GM12878 (cell line): ENCODE measurements around the gene C10orf105. TPM values are rescaled to one million over a fixed set of nuclear protein-coding genes. Genes with fewer than 3 reads are reported as not detected.

Experiments
- ATAC-seq: fragments of 200-7000 bp; cut with Tn5 transposase; 3 replicates; pipeline ENCODE4 v1.9.1; 2020; ENCODE audit warnings: mild to moderate bottlenecking, moderate library complexity
- BruUV-seq: library from RNA; stranded (reverse); fragments of 400-500 nt; replicated peaks from 2 replicates; lab custom pipeline; 2021; lab: Mats Ljungman, UMichigan
- CTCF ChIA-PET: fragments of 300-600 bp; sonication (Branson Sonifier 250); formaldehyde crosslinking; extraction: SDS; loops from one replicate; lab custom pipeline; 2021; ENCODE audit warnings: inconsistent platforms; lab: Yijun Ruan, JAX
- POLR2A ChIA-PET: fragments of 350-600 bp; formaldehyde crosslinking; extraction: SDS; loops from one replicate; lab custom pipeline; 2021; ENCODE audit warnings: inconsistent platforms; lab: Charles Lee
- RAD21 ChIA-PET: fragments of 300-600 bp; sonication (Branson Sonifier 250); formaldehyde crosslinking; loops from one replicate; lab custom pipeline; 2023; ENCODE audit warnings: antibody characterized with exemption; ENCODE audit not compliant: unreplicated experiment; lab: Charles Lee
- SMC1A ChIA-PET: fragments of 300-600 bp; sonication (Branson Sonifier 250); formaldehyde crosslinking; loops from one replicate; lab custom pipeline; 2023; ENCODE audit not compliant: unreplicated experiment, uncharacterized antibody; lab: Charles Lee
- DNase-seq: peaks from one replicate; pipeline ENCODE4 v3.0.0-alpha.2; 2011; ENCODE audit warnings: low read depth, low spot score
- FAIRE-seq: peaks from 3 replicates; lab custom pipeline; 2011; peaks lifted over from hg19 to GRCh38; lab: Jason Lieb, UNC
- H2AFZ ChIP-seq: 2 replicates; pipeline ENCODE4 v1.6.0; 2011; ENCODE audit warnings: low read depth, low read length, control low read depth; ENCODE audit not compliant: control insufficient read depth
- H3K27ac ChIP-seq: 2 replicates; pipeline ENCODE4 v1.5.1; 2011; ENCODE audit warnings: control low read depth; ENCODE audit not compliant: control insufficient read depth, insufficient read depth
- H3K27me3 ChIP-seq, 2 experiments: replicated peaks in 1 of 2; 2 replicates each; pipeline versions ENCODE4 v1.6.0 to v1.6.1; 2011; ENCODE audit warnings: low read length in 1 of 2; ENCODE audit not compliant: control insufficient read depth in 2 of 2, insufficient read depth in 2 of 2
- H3K36me3 ChIP-seq, 2 experiments: 2 replicates each; pipeline ENCODE4 v1.5.1; 2011; ENCODE audit warnings: low read length in 1 of 2; ENCODE audit not compliant: control insufficient read depth in 2 of 2, insufficient read depth in 2 of 2
- H3K4me1 ChIP-seq: 2 replicates; pipeline ENCODE4 v1.6.1; 2011; ENCODE audit warnings: mild to moderate bottlenecking, low read length, moderate library complexity, mixed read lengths; ENCODE audit not compliant: control insufficient read depth, insufficient read depth
- H3K4me2 ChIP-seq: 2 replicates; pipeline ENCODE4 v1.6.0; 2011; ENCODE audit warnings: control low read depth; ENCODE audit not compliant: control insufficient read depth, insufficient read depth
- H3K4me3 ChIP-seq: fragments of 200-600 bp; sonication (generic); 2 replicates; pipeline ENCODE4 v1.5.1; 2016
- H3K79me2 ChIP-seq: 2 replicates; pipeline ENCODE4 v1.6.0; 2011; ENCODE audit warnings: low read length; ENCODE audit not compliant: control insufficient read depth, insufficient read depth
- H3K9ac ChIP-seq: 2 replicates; pipeline ENCODE4 v1.8.0; 2011; ENCODE audit warnings: low read length, control low read depth, mixed read lengths; ENCODE audit not compliant: control insufficient read depth, insufficient read depth
- H3K9me3 ChIP-seq: replicated peaks from 3 replicates; pipeline ENCODE4 v1.5.1; 2011; ENCODE audit warnings: mild to moderate bottlenecking, low read length; ENCODE audit not compliant: control insufficient read depth, insufficient read depth
- H4K20me1 ChIP-seq: 2 replicates; pipeline ENCODE4 v1.6.0; 2011; ENCODE audit not compliant: control insufficient read depth, insufficient read depth
- ATF7 ChIP-seq: fragments of 450-650 bp; IDR thresholded peaks from 2 replicates; pipeline ENCODE4 v1.6.1; 2016; ENCODE audit warnings: low read depth, mild to moderate bottlenecking
- EED ChIP-seq: sonication (generic); IDR thresholded peaks from 2 replicates; pipeline ENCODE4 v1.6.1; 2016; ENCODE audit warnings: antibody characterized with exemption, low read depth
- EP300 ChIP-seq, 2 experiments: fragments of 150-350 bp in 1 of 2; IDR thresholded peaks; 2 replicates each; pipeline ENCODE4 v1.6.1; 2011 to 2012; ENCODE audit warnings: low read depth in 2 of 2, low read length in 2 of 2, borderline replicate concordance in 1 of 2, improper control_type of control experiment in 1 of 2, inconsistent platforms in 1 of 2; ENCODE audit not compliant: control insufficient read depth in 1 of 2
- HDAC2 ChIP-seq: fragments of 200-600 bp; sonication (generic); IDR thresholded peaks from 2 replicates; pipeline ENCODE4 v1.6.1; 2017
- HDGF ChIP-seq: fragments of 450-650 bp; IDR thresholded peaks from 2 replicates; pipeline ENCODE4 v1.6.1; 2016; ENCODE audit warnings: antibody characterized with exemption
- PML ChIP-seq: IDR thresholded peaks from 2 replicates; pipeline ENCODE4 v1.6.1; 2012; ENCODE audit warnings: low read length, inconsistent platforms
- POU2F2 ChIP-seq: IDR thresholded peaks from 3 replicates; pipeline ENCODE4 v1.6.1; 2011; ENCODE audit warnings: low read depth, mild to moderate bottlenecking, low read length, borderline replicate concordance
- SIN3A ChIP-seq: IDR thresholded peaks from 2 replicates; pipeline ENCODE4 v1.6.1; 2012; ENCODE audit warnings: low read depth, low read length, improper control_type of control experiment
- SREBF2 ChIP-seq: IDR thresholded peaks from 2 replicates; pipeline ENCODE4 v1.6.1; 2012; ENCODE audit warnings: mild to moderate bottlenecking, low read length
- TCF3 ChIP-seq: IDR thresholded peaks from 2 replicates; pipeline ENCODE4 v1.6.1; 2012; ENCODE audit warnings: low read depth, mild to moderate bottlenecking, low read length, borderline replicate concordance; ENCODE audit not compliant: insufficient read depth
- WGBS: methylation state at CpG from one replicate; pipeline ENCODE4 v1.1.6; 2016; ENCODE audit warnings: low lambda C conversion rate; ENCODE audit not compliant: insufficient replicate concordance, insufficient coverage; ENCODE audit errors: missing lambda C conversion rate; 5-methylcytosine and 5-hydroxymethylcytosine counted together
- in situ Hi-C: fragments of 300-500 bp; cut with MboI; formaldehyde crosslinking; loops from 9 replicates; pipeline ENCODE4 v1.14.3; 2018; ENCODE audit warnings: mixed read lengths
- intact Hi-C: fragments of 100-400 bp; cut with micrococcal nuclease; formaldehyde crosslinking; loops from one replicate; pipeline ENCODE4 v1.14.2; 2022; ENCODE audit not compliant: unreplicated experiment
- polyA plus RNA-seq, 11 experiments: library from polyadenylated mRNA; depleted of rRNA in 4 of 11; unstranded in 6 of 11; stranded (reverse) in 5 of 11; fragments of >200 nt; fragmentation: Nextera tagmentation in 4 of 11; fragmentation: Illumina TruSeq in 1 of 11; extraction: Ambion mirVana in 4 of 11; extraction: Trizol in 1 of 11; gene quantifications; 1 replicate in 1 of 11; 2 replicates in 10 of 11; pipeline versions ENCODE4 v1.2.1 to v1.2.3, GENCODE V29; 2011 to 2016; ENCODE audit warnings: inconsistent platforms in 2 of 11, missing spikeins in 2 of 11, low read depth in 1 of 11
- total RNA-seq, 4 experiments: library from RNA; depleted of rRNA in 3 of 4; stranded (reverse); fragments of >200 nt in 3 of 4; fragmentation: Illumina TruSeq in 1 of 4; extraction: Trizol in 1 of 4; gene quantifications; 2 replicates each; pipeline versions ENCODE4 v1.2.1 to v1.2.3, GENCODE V29; 2013 to 2021
- TF ChIP-seq, protein P1 (sequence below): fragments of 450-650 bp; IDR thresholded peaks from 2 replicates; pipeline ENCODE4 v1.6.1; 2017; ENCODE audit warnings: mild to moderate bottlenecking, moderate library complexity
- TF ChIP-seq, protein P2 (sequence below): fragments of 450-650 bp; IDR thresholded peaks from 2 replicates; pipeline ENCODE4 v1.6.1; 2017; ENCODE audit warnings: low read depth, mild to moderate bottlenecking, moderate library complexity

C10orf105 gene
- total and polyA plus RNA-seq, 10 of the 15 experiments (the other 5 are each of a cell fraction or from before 2014, with no cell fraction given): 0.04 to 0.06 (median 0.05) TPM; not detected in 7

DNA sequence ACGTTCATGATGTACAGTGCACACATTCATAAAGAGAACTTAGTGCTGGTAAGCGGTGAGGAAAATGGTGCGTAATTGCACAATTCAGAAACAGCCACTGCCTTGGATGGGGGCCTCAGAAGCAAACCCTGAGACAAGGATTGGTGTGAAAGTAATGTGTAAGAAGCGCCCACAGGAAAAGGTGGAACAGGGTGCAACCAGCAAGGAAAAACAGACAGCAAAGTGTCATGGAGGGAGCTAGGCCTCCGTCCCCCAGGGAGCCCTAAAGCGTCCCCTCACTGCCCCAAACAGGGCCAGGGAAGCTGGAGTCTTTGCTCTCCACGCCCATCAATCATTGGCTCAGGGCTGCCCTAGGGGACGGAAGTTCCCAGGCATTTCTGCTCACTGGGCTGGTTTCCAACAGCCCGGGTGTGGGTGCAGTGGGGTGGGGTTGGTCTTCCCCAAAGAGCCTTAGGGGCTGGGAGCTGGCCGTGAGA is 9.6 kb upstream of the C10orf105 start (continued):
- TF ChIP-seq, protein P1, sequence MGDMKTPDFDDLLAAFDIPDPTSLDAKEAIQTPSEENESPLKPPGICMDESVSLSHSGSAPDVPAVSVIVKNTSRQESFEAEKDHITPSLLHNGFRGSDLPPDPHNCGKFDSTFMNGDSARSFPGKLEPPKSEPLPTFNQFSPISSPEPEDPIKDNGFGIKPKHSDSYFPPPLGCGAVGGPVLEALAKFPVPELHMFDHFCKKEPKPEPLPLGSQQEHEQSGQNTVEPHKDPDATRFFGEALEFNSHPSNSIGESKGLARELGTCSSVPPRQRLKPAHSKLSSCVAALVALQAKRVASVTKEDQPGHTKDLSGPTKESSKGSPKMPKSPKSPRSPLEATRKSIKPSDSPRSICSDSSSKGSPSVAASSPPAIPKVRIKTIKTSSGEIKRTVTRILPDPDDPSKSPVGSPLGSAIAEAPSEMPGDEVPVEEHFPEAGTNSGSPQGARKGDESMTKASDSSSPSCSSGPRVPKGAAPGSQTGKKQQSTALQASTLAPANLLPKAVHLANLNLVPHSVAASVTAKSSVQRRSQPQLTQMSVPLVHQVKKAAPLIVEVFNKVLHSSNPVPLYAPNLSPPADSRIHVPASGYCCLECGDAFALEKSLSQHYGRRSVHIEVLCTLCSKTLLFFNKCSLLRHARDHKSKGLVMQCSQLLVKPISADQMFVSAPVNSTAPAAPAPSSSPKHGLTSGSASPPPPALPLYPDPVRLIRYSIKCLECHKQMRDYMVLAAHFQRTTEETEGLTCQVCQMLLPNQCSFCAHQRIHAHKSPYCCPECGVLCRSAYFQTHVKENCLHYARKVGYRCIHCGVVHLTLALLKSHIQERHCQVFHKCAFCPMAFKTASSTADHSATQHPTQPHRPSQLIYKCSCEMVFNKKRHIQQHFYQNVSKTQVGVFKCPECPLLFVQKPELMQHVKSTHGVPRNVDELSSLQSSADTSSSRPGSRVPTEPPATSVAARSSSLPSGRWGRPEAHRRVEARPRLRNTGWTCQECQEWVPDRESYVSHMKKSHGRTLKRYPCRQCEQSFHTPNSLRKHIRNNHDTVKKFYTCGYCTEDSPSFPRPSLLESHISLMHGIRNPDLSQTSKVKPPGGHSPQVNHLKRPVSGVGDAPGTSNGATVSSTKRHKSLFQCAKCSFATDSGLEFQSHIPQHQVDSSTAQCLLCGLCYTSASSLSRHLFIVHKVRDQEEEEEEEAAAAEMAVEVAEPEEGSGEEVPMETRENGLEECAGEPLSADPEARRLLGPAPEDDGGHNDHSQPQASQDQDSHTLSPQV: no peak
- no peak for TF ChIP-seq HDAC2

DNA sequence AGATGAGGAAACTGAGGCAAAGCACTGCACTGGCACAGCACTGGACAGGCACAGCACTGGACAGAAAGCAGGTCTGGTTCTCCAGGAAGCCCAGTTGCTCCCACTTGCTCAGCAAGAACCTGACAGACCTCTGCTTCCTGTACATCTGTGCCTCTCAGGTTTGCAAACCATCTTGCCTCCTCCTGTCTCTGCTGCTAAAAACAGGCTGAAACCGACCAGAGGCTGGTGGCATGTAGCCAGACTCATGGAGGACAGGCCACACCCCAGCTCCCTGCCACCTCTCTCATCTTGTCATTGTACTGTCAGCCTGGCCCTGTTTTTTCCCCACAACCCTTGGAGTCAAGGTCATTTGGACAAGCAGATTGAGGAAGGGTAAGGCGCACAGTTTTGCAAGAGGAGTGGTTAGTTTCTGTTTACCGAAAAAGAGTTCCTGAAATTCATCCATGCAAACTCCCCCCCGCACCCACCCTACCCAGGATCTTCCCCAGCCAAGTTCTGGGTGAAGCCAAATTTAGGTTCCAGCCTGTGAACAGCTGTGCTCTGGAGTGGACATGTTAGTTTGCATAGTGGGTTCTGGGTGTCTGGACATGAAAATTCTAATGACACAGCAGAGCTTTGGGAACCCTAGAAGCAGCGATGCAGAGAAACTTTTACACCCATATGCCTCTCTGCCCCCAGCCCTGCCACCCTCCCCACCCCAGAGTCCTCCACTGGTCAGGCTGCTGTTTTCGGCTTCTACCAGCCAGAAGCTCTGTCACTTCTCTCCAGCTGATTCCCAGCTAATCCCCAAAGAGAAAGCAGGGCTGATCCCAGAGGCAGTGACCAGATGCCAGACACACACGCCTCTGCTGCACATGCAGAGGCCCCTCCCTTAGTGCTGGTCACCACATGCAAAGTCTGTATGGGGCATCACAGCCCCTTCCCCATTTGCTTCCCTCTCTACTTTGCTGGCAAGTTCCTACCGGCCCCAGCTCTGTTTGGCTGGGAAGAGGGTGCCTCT is 8.5 kb upstream of the C10orf105 start:
- ChIA-PET POLR2A (interaction anchor here (0.6 to 1.9 kb wide), 6 partner anchors 11 to 356 kb away, joined by 3 to 7 read pairs (median 5); partner anchors contain the start of gene VSIR), SMC1A (interaction anchor here (0.6 to 5.4 kb wide), 12 partner anchors 16 to 84 kb away, joined by 3 to 33 read pairs (median 4); partner anchors contain the start of gene VSIR), RAD21 (interaction anchor here (0.6 to 4.4 kb wide), 9 partner anchors 15 to 84 kb away, joined by 3 to 19 read pairs (median 6); partner anchors contain the start of gene VSIR), CTCF (interaction anchor here (0.5 to 5.1 kb wide), 10 partner anchors 18 to 1336 kb away, joined by 3 to 40 read pairs (median 4); partner anchors contain the start of gene VSIR)
- no peaks in the 10 kb centered on the region for H3K36me3 ChIP-seq
- no peaks in the 10 kb centered on the region for H3K27me3 ChIP-seq
- no peaks in the 10 kb centered on the region for H3K9me3 ChIP-seq
- H3K79me2 ChIP-seq: no peaks in the 10 kb centered on the region
- intact Hi-C loops (loop anchor here (1.0 kb wide), 3 partner anchors 20 to 41 kb away; no protein-coding TSS in a partner anchor), in situ Hi-C loops (no loop called here)
- no TSS peak for BruUV-seq
- H3K4me1 ChIP-seq: peaks cover 48% of the 10 kb centered on the region
- FAIRE-seq: peak; percentile 90
- peak; percentile 76 for ATAC-seq
- peak overlapping the region; percentile 90 for H3K4me2 ChIP-seq
- 9% methylated on average over 8 of the region's 8 CpGs for WGBS
- peak overlapping the region; percentile 73 for H3K9ac ChIP-seq
- no peaks in the 10 kb centered on the region for H4K20me1 ChIP-seq
- H2AFZ ChIP-seq: peak overlapping the region; percentile 70
- DNase-seq: peak; percentile 90
- peak overlapping the region; percentile 13; the same call in 1 of the 2 replicates for H3K4me3 ChIP-seq
- H3K27ac ChIP-seq: peak overlapping the region; percentile 81
- TF ChIP-seq POU2F2 (0 out of 3 replicates have a peak, but pooled peaks have one; percentile 11), SIN3A (no peak), HDGF (0 out of 2 replicates have a peak, but pooled peaks have one; percentile 3), EP300 (IDR thresholded peaks at IDR 0.05; ENCODE audit: borderline replicate concordance in 1 of 2, control insufficient read depth in 1 of 2, low read depth in 2 of 2, low read length in 2 of 2) (no peak), TCF3 (0 out of 2 replicates have a peak, but pooled peaks have one; percentile 69), ATF7 (0 out of 2 replicates have a peak, but pooled peaks have one; percentile 4), PML (no peak), EED (no peak; the same call in 1 of the 2 replicates), SREBF2 (no peak)
- TF ChIP-seq, protein P2, sequence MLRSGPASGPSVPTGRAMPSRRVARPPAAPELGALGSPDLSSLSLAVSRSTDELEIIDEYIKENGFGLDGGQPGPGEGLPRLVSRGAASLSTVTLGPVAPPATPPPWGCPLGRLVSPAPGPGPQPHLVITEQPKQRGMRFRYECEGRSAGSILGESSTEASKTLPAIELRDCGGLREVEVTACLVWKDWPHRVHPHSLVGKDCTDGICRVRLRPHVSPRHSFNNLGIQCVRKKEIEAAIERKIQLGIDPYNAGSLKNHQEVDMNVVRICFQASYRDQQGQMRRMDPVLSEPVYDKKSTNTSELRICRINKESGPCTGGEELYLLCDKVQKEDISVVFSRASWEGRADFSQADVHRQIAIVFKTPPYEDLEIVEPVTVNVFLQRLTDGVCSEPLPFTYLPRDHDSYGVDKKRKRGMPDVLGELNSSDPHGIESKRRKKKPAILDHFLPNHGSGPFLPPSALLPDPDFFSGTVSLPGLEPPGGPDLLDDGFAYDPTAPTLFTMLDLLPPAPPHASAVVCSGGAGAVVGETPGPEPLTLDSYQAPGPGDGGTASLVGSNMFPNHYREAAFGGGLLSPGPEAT: no peak
